Gastroesophageal sphincter (tissue), 4 donors: ENCODE data around the gene GLE1. TPM values are rescaled to one million over a fixed set of nuclear protein-coding genes. Genes with fewer than 3 reads are reported as not detected.

ENCODE experiments used
- ATAC-seq: fragments of 150-250 bp; one replicate; pipeline ENCODE4 v1.9.1; 2016; ENCODE audit warnings: mild to moderate bottlenecking, moderate library complexity
- H3K27ac ChIP-seq, 4 donors: fragments of 200-600 bp; sonication (generic) in 3 of 4; 1 replicate in 3 of 4; 2 replicates in 1 of 4; pipeline ENCODE4 v1.5.1; 2016 to 2019
- H3K27me3 ChIP-seq: fragments of 200-600 bp; sonication (generic); one replicate; pipeline ENCODE4 v1.5.1; 2019
- H3K36me3 ChIP-seq, 2 donors: fragments of 200-600 bp; sonication (generic); one replicate each; pipeline ENCODE4 v1.5.1; 2019; ENCODE audit warnings: control low read depth in 1 of 2
- H3K4me1 ChIP-seq, 3 donors: fragments of 200-600 bp; sonication (generic); 1 replicate in 2 of 3; 2 replicates in 1 of 3; pipeline ENCODE4 v1.5.1; 2016 to 2019; ENCODE audit warnings: control low read depth in 2 of 3
- H3K4me3 ChIP-seq, 2 donors: fragments of 200-600 bp; sonication (generic); one replicate each; pipeline ENCODE4 v1.5.1; 2019; ENCODE audit warnings: mild to moderate bottlenecking in 1 of 2, moderate library complexity in 1 of 2
- H3K9me3 ChIP-seq, 3 donors: fragments of 200-600 bp; sonication (generic); one replicate each; pipeline ENCODE4 v1.5.1; 2017 to 2019; ENCODE audit warnings: control low read depth in 2 of 3
- CTCF ChIP-seq, 4 experiments: fragments of 200-600 bp in 2 of 4; fragments of 450-650 bp in 2 of 4; sonication (generic) in 1 of 4; IDR thresholded peaks; one replicate each; pipeline ENCODE4 v1.5.1; 2017 to 2019; ENCODE audit warnings: antibody characterized with exemption in 4 of 4, mild to moderate bottlenecking in 2 of 4, moderate library complexity in 2 of 4
- EP300 ChIP-seq: sonication (generic); formaldehyde crosslinking; IDR thresholded peaks from one replicate; pipeline ENCODE4 v1.6.1; 2017; ENCODE audit warnings: antibody characterized with exemption, mild to moderate bottlenecking
- POLR2A ChIP-seq, 2 donors: fragments of 450-650 bp; IDR thresholded peaks; one replicate each; pipeline ENCODE4 v1.6.1; 2017; ENCODE audit warnings: antibody characterized with exemption in 2 of 2, mild to moderate bottlenecking in 2 of 2, moderate library complexity in 1 of 2
- POLR2AphosphoS5 ChIP-seq: sonication (generic); formaldehyde crosslinking; IDR thresholded peaks from one replicate; pipeline ENCODE4 v1.6.1; 2017; ENCODE audit warnings: antibody characterized with exemption
- WGBS, 2 donors: methylation state at CpG; one replicate each; pipeline ENCODE4 v1.1.5; 2018; ENCODE audit warnings: low coverage in 1 of 2; 5-methylcytosine and 5-hydroxymethylcytosine counted together
- total RNA-seq, 4 donors: library from RNA; depleted of rRNA; stranded (reverse); fragments of >200 nt; gene quantifications; one replicate each; pipeline ENCODE4 v1.1.0, GENCODE V29; 2016

The GLE1 gene
- total RNA-seq, 4 donors from 2014 or later = 18.7 to 32.4 (median 26.9) TPM

DNA sequence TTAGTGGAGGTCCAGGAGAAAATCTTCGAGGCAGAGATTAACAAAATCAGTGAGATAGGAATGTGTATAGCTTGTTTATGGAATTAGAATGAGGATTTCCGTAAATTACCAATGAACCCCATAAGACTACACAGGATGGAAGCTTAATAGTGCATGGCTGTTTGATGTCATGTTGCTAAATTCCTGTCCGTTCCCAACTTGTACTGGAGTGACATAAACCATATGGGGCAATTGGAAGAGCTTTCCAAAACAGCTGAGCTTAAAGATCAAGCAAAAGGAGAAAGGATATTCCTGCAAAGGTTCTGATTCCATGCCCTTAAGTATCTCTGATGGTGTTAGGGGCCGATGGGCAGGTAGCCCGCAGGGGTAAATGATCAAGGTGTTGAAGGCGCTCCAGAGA, 17.4 kb downstream of the GLE1 start:
- no peak overlapping the region for H3K4me3 ChIP-seq
- H3K27ac ChIP-seq = no peak overlapping the region
- no peaks in the 10 kb centered on the region for H3K9me3 ChIP-seq
- peaks cover 0 to 13% (median 0%) of the 10 kb centered on the region in 3 donors for H3K4me1 ChIP-seq
- 68 to 86% methylated on average over 4 to 6 of the region's 6 CpGs for WGBS, 2 donors
- H3K27me3 ChIP-seq = no peaks in the 10 kb centered on the region
- TF ChIP-seq POLR2AphosphoS5 (peak; percentile 28), POLR2A (IDR thresholded peaks at IDR 0.05) (no peak), CTCF (IDR thresholded peaks at IDR 0.05) (no peak)
- H3K36me3 ChIP-seq = peaks cover 0 to 96% of the 10 kb centered on the region in 2 donors
- no peak for ATAC-seq

- Histone ChIP-seq H3K27ac (peak overlapping the region in 2 of 4 donors; percentile 56 to 58), H3K9me3 (no peaks in the 10 kb centered on the region), H3K27me3 (no peaks in the 10 kb centered on the region), H3K4me3 (no peak overlapping the region), H3K36me3 (peaks cover 0 to 96% of the 10 kb centered on the region in 2 donors), H3K4me1 (peaks cover 0 to 13% (median 0%) of the 10 kb centered on the region in 3 donors)
- WGBS, 2 donors = 28 to 33% methylated on average over 5 of the region's 13 CpGs
- no peak for TF ChIP-seq CTCF (IDR thresholded peaks at IDR 0.05)
- no peak for TF ChIP-seq POLR2AphosphoS5
- TF ChIP-seq POLR2A (IDR thresholded peaks at IDR 0.05) = no peak
- TF ChIP-seq EP300 = no peak
- peak; percentile 31 for ATAC-seq
Observed at GRCh38 chr9:128523199-128523925, 18.8 kb downstream of the GLE1 start.

GRCh38 chr9:128526720-128527119, 22.2 kb downstream of the GLE1 start:
- ATAC-seq = no peak
- no peak for TF ChIP-seq EP300
- no peak for TF ChIP-seq CTCF (IDR thresholded peaks at IDR 0.05)
- no peak for TF ChIP-seq POLR2AphosphoS5
- TF ChIP-seq POLR2A (IDR thresholded peaks at IDR 0.05) = no peak
- Histone ChIP-seq H3K9me3 (no peaks in the 10 kb centered on the region), H3K27ac (no peak overlapping the region), H3K36me3 (peaks cover 0 to 97% of the 10 kb centered on the region in 2 donors), H3K4me1 (peaks cover 0 to 13% (median 0%) of the 10 kb centered on the region in 3 donors), H3K27me3 (no peaks in the 10 kb centered on the region), H3K4me3 (no peak overlapping the region)
- 76 to 95% methylated on average over 2 of the region's 2 CpGs for WGBS, 2 donors

- Histone ChIP-seq H3K36me3 (peaks cover 0 to 98% of the 10 kb centered on the region in 2 donors), H3K4me3 (no peak overlapping the region), H3K9me3 (no peaks in the 10 kb centered on the region), H3K27ac (no peak overlapping the region), H3K4me1 (peaks cover 0 to 3% (median 0%) of the 10 kb centered on the region in 3 donors), H3K27me3 (no peaks in the 10 kb centered on the region)
- TF ChIP-seq POLR2A (IDR thresholded peaks at IDR 0.05) (no peak), CTCF (IDR thresholded peaks at IDR 0.05) (no peak), POLR2AphosphoS5 (no peak), EP300 (no peak)
- WGBS, 2 donors = 83 to 85% methylated on average over 5 to 10 of the region's 15 CpGs
- ATAC-seq = no peak
Observed at GRCh38 chr9:128528445-128529160, 24.1 kb downstream of the GLE1 start.
